HepG2 (cell line): ENCODE measurements around the gene P4HA3. TPM values are rescaled to one million over a fixed set of nuclear protein-coding genes. Genes with fewer than 3 reads are reported as not detected.

Source experiments
- ATAC-seq: fragments of 200-7000 bp; cut with Tn5 transposase; 3 replicates; pipeline ENCODE4 v1.9.1; 2020; ENCODE audit warnings: mild to moderate bottlenecking, moderate library complexity
- BruUV-seq: library from RNA; stranded (reverse); fragments of 400-500 nt; replicated peaks from 2 replicates; lab custom pipeline; 2021; lab: Mats Ljungman, UMichigan
- CTCF ChIA-PET: fragments of 300-600 bp; formaldehyde crosslinking; extraction: SDS; loops from one replicate; lab custom pipeline; 2021; ENCODE audit warnings: low total read pairs, inconsistent platforms, low intra/inter-chr PET ratio; lab: Yijun Ruan, JAX
- POLR2A ChIA-PET: fragments of 350-600 bp; sonication (Branson Sonifier 250); formaldehyde crosslinking; loops from one replicate; lab custom pipeline; 2020; ENCODE audit warnings: antibody characterized with exemption, inconsistent platforms; lab: Yijun Ruan, JAX
- DNase-seq: peaks from one replicate; pipeline ENCODE4 v3.0.0-alpha.2; 2015; ENCODE audit warnings: low spot score
- FAIRE-seq: peaks from 3 replicates; lab custom pipeline; 2011; peaks lifted over from hg19 to GRCh38; lab: Jason Lieb, UNC
- H2AFZ ChIP-seq: one replicate; pipeline ENCODE4 v1.6.1; 2011; ENCODE audit warnings: low read length, inconsistent platforms
- H3K27ac ChIP-seq: fragments of 300-600 bp; 3 replicates; pipeline ENCODE4 v1.8.0; 2011; ENCODE audit warnings: mixed run types, mild to moderate bottlenecking, mixed read lengths, low read length, inconsistent platforms; ENCODE audit not compliant: insufficient read depth; ENCODE audit errors: extremely low read length
- H3K27me3 ChIP-seq, 2 experiments: fragments of 200-600 bp in 1 of 2; 2 replicates in 1 of 2; 3 replicates in 1 of 2; pipeline versions ENCODE4 v1.6.0 to v1.8.0; 2011; ENCODE audit warnings: low read length in 2 of 2, mild to moderate bottlenecking in 2 of 2, moderate library complexity in 2 of 2, inconsistent platforms in 1 of 2; ENCODE audit not compliant: insufficient read depth in 2 of 2, control insufficient read depth in 1 of 2
- H3K36me3 ChIP-seq, 2 experiments: fragments of 200-600 bp in 1 of 2; replicated peaks in 1 of 2; 2 replicates in 1 of 2; 3 replicates in 1 of 2; pipeline versions ENCODE4 v1.5.1 to v1.8.0; 2011; ENCODE audit warnings: low read length in 2 of 2, inconsistent platforms in 1 of 2; ENCODE audit not compliant: insufficient read depth in 2 of 2, control insufficient read depth in 1 of 2
- H3K4me1 ChIP-seq: 2 replicates; pipeline ENCODE4 v1.5.1; 2012; ENCODE audit warnings: low read length, inconsistent platforms; ENCODE audit not compliant: insufficient read depth
- H3K4me2 ChIP-seq: 2 replicates; pipeline ENCODE4 v1.6.0; 2011; ENCODE audit warnings: low read depth, low read length, inconsistent platforms
- H3K4me3 ChIP-seq, 3 experiments: fragments of 200-600 bp in 1 of 3; sonication (generic), shearing (Covaris generic) in 1 of 3; replicated peaks in 1 of 3; 2 replicates each; pipeline ENCODE4 v1.5.1; 2011 to 2016; ENCODE audit warnings: low read length in 3 of 3, inconsistent platforms in 2 of 3, low read depth in 2 of 3, mild to moderate bottlenecking in 2 of 3, control low read depth in 1 of 3, mixed read lengths in 1 of 3; ENCODE audit not compliant: insufficient read depth in 1 of 3
- H3K79me2 ChIP-seq: one replicate; pipeline ENCODE4 v1.6.1; 2011; ENCODE audit warnings: low read length, inconsistent platforms; ENCODE audit not compliant: insufficient read depth
- H3K9ac ChIP-seq: 2 replicates; pipeline ENCODE4 v1.6.0; 2011; ENCODE audit warnings: mild to moderate bottlenecking, low read depth, low read length, inconsistent platforms; ENCODE audit not compliant: insufficient read depth
- H3K9me3 ChIP-seq: 2 replicates; pipeline ENCODE4 v1.5.1; 2012; ENCODE audit warnings: mild to moderate bottlenecking, low read length
- H4K20me1 ChIP-seq: 2 replicates; pipeline ENCODE4 v1.6.0; 2011; ENCODE audit warnings: inconsistent platforms, mild to moderate bottlenecking, low read length, moderate library complexity; ENCODE audit not compliant: insufficient read depth
- HDAC6 ChIP-seq: fragments of 200-600 bp; sonication (generic); IDR thresholded peaks from 2 replicates; pipeline ENCODE4 v1.7.0; 2017; ENCODE audit warnings: mild to moderate bottlenecking, antibody characterized with exemption, low read length, low read depth
- MLLT10 ChIP-seq: sonication (generic); formaldehyde crosslinking; IDR thresholded peaks from 2 replicates; pipeline ENCODE4 v1.4.0; 2020; ENCODE audit warnings: missing genetic modification reagents
- NCOR1 ChIP-seq: fragments of 200-600 bp; sonication (generic); IDR thresholded peaks from 2 replicates; pipeline ENCODE4 v1.7.0; 2017; ENCODE audit warnings: antibody characterized with exemption, low read length, borderline replicate concordance
- NPAS2 ChIP-seq: sonication (generic); formaldehyde crosslinking; IDR thresholded peaks from 2 replicates; pipeline ENCODE4 v1.8.0; 2022; ENCODE audit warnings: mild to moderate bottlenecking, missing genetic modification reagents, borderline replicate concordance
- RBFOX2 ChIP-seq: fragments of 200-400 bp; formaldehyde crosslinking; IDR thresholded peaks from 2 replicates; pipeline ENCODE4 v1.6.1; 2017; ENCODE audit warnings: low read depth, mild to moderate bottlenecking, low read length
- TCF7 ChIP-seq: sonication (generic); IDR thresholded peaks from 2 replicates; pipeline ENCODE4 v1.6.1; 2016; ENCODE audit warnings: antibody characterized with exemption, low read depth
- TOPORS ChIP-seq: sonication (generic); formaldehyde crosslinking; IDR thresholded peaks from 2 replicates; pipeline ENCODE4 v1.8.0; 2023; ENCODE audit warnings: mild to moderate bottlenecking, missing genetic modification reagents
- ZFYVE20 ChIP-seq: sonication (generic); formaldehyde crosslinking; IDR thresholded peaks from 2 replicates; pipeline ENCODE4 v1.8.0; 2023; ENCODE audit warnings: low read depth, mild to moderate bottlenecking, moderate library complexity, missing genetic modification reagents, borderline replicate concordance
- ZNF160 ChIP-seq: sonication (generic); formaldehyde crosslinking; IDR thresholded peaks from 2 replicates; pipeline ENCODE4 v1.8.0; 2022; ENCODE audit warnings: mild to moderate bottlenecking, inconsistent platforms, missing genetic modification reagents
- ZNF256 ChIP-seq: sonication (generic); formaldehyde crosslinking; conservative IDR thresholded peaks from 2 replicates; pipeline ENCODE4 v1.4.0; 2020; ENCODE audit warnings: missing genetic modification reagents
- ZNF274 ChIP-seq: sonication (generic); formaldehyde crosslinking; IDR thresholded peaks from 2 replicates; pipeline ENCODE4 v1.5.1; 2020; ENCODE audit warnings: mild to moderate bottlenecking, missing genetic modification reagents
- ZNF318 ChIP-seq: sonication (generic); formaldehyde crosslinking; IDR thresholded peaks from 2 replicates; pipeline ENCODE4 v1.4.0; 2020; ENCODE audit warnings: mild to moderate bottlenecking, missing genetic modification reagents
- ZNF382 ChIP-seq: sonication (generic); formaldehyde crosslinking; IDR thresholded peaks from 2 replicates; pipeline ENCODE4 v1.5.0; 2020; ENCODE audit warnings: missing genetic modification reagents, mild to moderate bottlenecking, borderline replicate concordance
- ZNF431 ChIP-seq: sonication (generic); formaldehyde crosslinking; IDR thresholded peaks from 2 replicates; pipeline ENCODE4 v1.9.0; 2022; ENCODE audit warnings: missing genetic modification reagents, low read depth, mild to moderate bottlenecking, borderline replicate concordance
- ZNF530 ChIP-seq: sonication (generic); formaldehyde crosslinking; IDR thresholded peaks from 2 replicates; pipeline ENCODE4 v1.5.0; 2020; ENCODE audit warnings: low read depth, mild to moderate bottlenecking, missing genetic modification reagents
- ZNF746 ChIP-seq: sonication (generic); formaldehyde crosslinking; IDR thresholded peaks from 2 replicates; pipeline ENCODE4 v1.8.0; 2022; ENCODE audit warnings: mild to moderate bottlenecking, missing genetic modification reagents
- ZSCAN29 ChIP-seq: sonication (generic); formaldehyde crosslinking; conservative IDR thresholded peaks from 2 replicates; pipeline ENCODE4 v1.4.0; 2020; ENCODE audit warnings: mild to moderate bottlenecking, missing genetic modification reagents
- WGBS: methylation state at CpG from one replicate; pipeline ENCODE4 v1.1.6; 2017; ENCODE audit warnings: low lambda C conversion rate; 5-methylcytosine and 5-hydroxymethylcytosine counted together
- in situ Hi-C: cut with HindIII; loops from 2 replicates; pipeline ENCODE4 v1.10.0; 2017; ENCODE audit warnings: low pct_unique_long_range_greater_than_20kb; ENCODE audit not compliant: extremely low pct_ligation_motif_present
- intact Hi-C: fragments of 100-400 bp; cut with micrococcal nuclease; formaldehyde crosslinking; loops from one replicate; pipeline ENCODE4 v1.10.0; 2022; ENCODE audit not compliant: unreplicated experiment
- polyA plus RNA-seq, 8 experiments: library from polyadenylated mRNA; depleted of rRNA in 3 of 8; stranded (reverse) in 7 of 8; unstranded in 1 of 8; fragments of >200 nt; fragmentation: Illumina TruSeq in 4 of 8; extraction: Trizol in 4 of 8; gene quantifications; 2 replicates each; pipeline versions ENCODE4 v1.2.1 to v1.2.3, GENCODE V29; 2011 to 2016; ENCODE audit warnings: low read depth in 4 of 8, missing spikeins in 1 of 8, mixed read lengths in 1 of 8; ENCODE audit not compliant: insufficient read depth in 1 of 8
- total RNA-seq, 5 experiments: library from RNA; depleted of rRNA; stranded (reverse); fragments of >200 nt; fragmentation: Illumina TruSeq; extraction: Trizol; gene quantifications; 2 replicates each; pipeline ENCODE4 v1.2.3, GENCODE V29; 2016; ENCODE audit warnings: low read depth in 1 of 5

The P4HA3 gene
- total and polyA plus RNA-seq, 2 of the 13 experiments (the other 11 are each of a cell fraction or from before 2014, with no cell fraction given), result not detected

GRCh38 chr11:74235121-74235520 lies 76.3 kb downstream of the P4HA3 start (continued):
- TF ChIP-seq ZNF318 (CRISPR knock-in tag) (no peak), ZSCAN29 (CRISPR knock-in tag) (no peak), HDAC6 (no peak), TCF7 (no peak), TOPORS (no peak)
- TF ChIP-seq, all 625 proteins: peak for 0

- DNase-seq (no peak), FAIRE-seq (no peak), ATAC-seq (no peak)
- Histone ChIP-seq H4K20me1 (no peaks in the 10 kb centered on the region), H3K4me1 (no peaks in the 10 kb centered on the region), H3K27ac (no peak overlapping the region), H3K36me3 (peaks cover 22 to 61% of the 10 kb centered on the region in 2 experiments), H3K27me3 (no peaks in the 10 kb centered on the region), H3K9me3 (no peaks in the 10 kb centered on the region), H2AFZ (no peak overlapping the region), H3K4me3 (no peak overlapping the region), H3K9ac (no peak overlapping the region), H3K79me2 (no peaks in the 10 kb centered on the region), H3K4me2 (no peak overlapping the region)
- BruUV-seq, result no TSS peak
- POLR2A ChIA-PET, result no interaction called here
- intact Hi-C loops, result no loop called here
- WGBS, result 97% methylated on average over 3 of the region's 3 CpGs
- CTCF ChIA-PET, result no interaction called here
- in situ Hi-C loops, result no loop called here
- TF ChIP-seq ZNF530 (no peak), ZNF746 (CRISPR knock-in tag) (no peak), ZNF274 (CRISPR knock-in tag) (no peak), ZNF431 (CRISPR knock-in tag) (no peak), RBFOX2 (no peak), NCOR1 (no peak), ZNF256 (CRISPR knock-in tag) (no peak), ZNF382 (no peak), ZNF160 (CRISPR knock-in tag) (no peak), MLLT10 (CRISPR knock-in tag) (no peak), NPAS2 (CRISPR knock-in tag) (no peak), ZFYVE20 (no peak)
These were observed 77.8 kb downstream of the P4HA3 start for GRCh38 chr11:74233683-74234082.
